DND-41 (cell line): ENCODE data around the gene C1orf198.

Experiments used
- CTCF ChIP-seq: IDR thresholded peaks from 2 replicates; pipeline ENCODE4 v1.5.1; 2012; ENCODE audit warnings: borderline replicate concordance, low read length, moderate library complexity, mild to moderate bottlenecking; ENCODE audit not compliant: poor library complexity, severe bottlenecking; ENCODE audit errors: extremely low read depth
- EZH2 ChIP-seq: IDR thresholded peaks from 3 replicates; pipeline ENCODE4 v1.6.1; 2012; ENCODE audit warnings: borderline replicate concordance, low read depth, mild to moderate bottlenecking, moderate library complexity, low read length, inconsistent platforms; ENCODE audit not compliant: severe bottlenecking

- TF ChIP-seq CTCF: no peak
- no peak for TF ChIP-seq EZH2
Observed at GRCh38 chr1:230879778-230880177, 11.5 kb upstream of the C1orf198 start.
